Common myeloid progenitor, CD34-positive (primary cell): ENCODE results near the gene CPLANE2.
"Not testable (repeated sequence)": the region's sequence is repeated elsewhere in the genome, so short reads cannot be mapped to it uniquely, and the experiment has no call there.

Experiments
- CTCF ChIA-PET: fragments of 350-600 bp; sonication (Branson Sonifier 250); formaldehyde crosslinking; loops from one replicate; lab custom pipeline; 2021; ENCODE audit warnings: antibody characterized with exemption; lab: Charles Lee
- POLR2A ChIA-PET: fragments of 350-600 bp; sonication (Branson Sonifier 250); formaldehyde crosslinking; loops from one replicate; lab custom pipeline; 2021; ENCODE audit warnings: antibody characterized with exemption; lab: Charles Lee
- DNase-seq, 3 donors: peaks; one replicate each; pipeline versions ENCODE4 v3.0.0 to v3.0.0-alpha.2; 2013
- H3K27ac ChIP-seq, 2 experiments: 1 replicate in 1 of 2; 2 replicates in 1 of 2; pipeline ENCODE4 v1.7.0; 2013; ENCODE audit warnings: inconsistent platforms in 2 of 2, low read length in 2 of 2, mild to moderate bottlenecking in 2 of 2, low read depth in 1 of 2, moderate library complexity in 1 of 2; ENCODE audit not compliant: severe bottlenecking in 2 of 2, insufficient read depth in 1 of 2, poor library complexity in 1 of 2
- H3K27me3 ChIP-seq, 5 experiments: replicated peaks in 2 of 5; 1 replicate in 3 of 5; 2 replicates in 2 of 5; pipeline versions ENCODE4 v1.6.1 to v1.7.0; 2013; ENCODE audit warnings: low read length in 4 of 5, mild to moderate bottlenecking in 2 of 5, moderate library complexity in 2 of 5, inconsistent platforms in 1 of 5; ENCODE audit not compliant: insufficient read depth in 5 of 5, control insufficient read depth in 4 of 5
- H3K36me3 ChIP-seq, 4 experiments: 1 replicate in 2 of 4; 2 replicates in 2 of 4; pipeline versions ENCODE4 v1.6.1 to v1.7.0; 2013; ENCODE audit warnings: low read length in 3 of 4, control low read depth in 1 of 4, mild to moderate bottlenecking in 1 of 4; ENCODE audit not compliant: control insufficient read depth in 4 of 4, insufficient read depth in 4 of 4
- H3K4me1 ChIP-seq, 4 experiments: 1 replicate in 3 of 4; 2 replicates in 1 of 4; pipeline versions ENCODE4 v1.6.1 to v1.7.1; 2013; ENCODE audit warnings: low read length in 3 of 4, mild to moderate bottlenecking in 3 of 4, control low read depth in 1 of 4, inconsistent platforms in 1 of 4, moderate library complexity in 1 of 4; ENCODE audit not compliant: control insufficient read depth in 4 of 4, insufficient read depth in 4 of 4; ENCODE audit errors: control extremely low read depth in 1 of 4
- H3K4me3 ChIP-seq, 7 experiments: 1 replicate in 4 of 7; 2 replicates in 3 of 7; pipeline versions ENCODE4 v1.5.1 to v1.7.0; 2013; ENCODE audit warnings: mild to moderate bottlenecking in 7 of 7, low read length in 6 of 7, moderate library complexity in 6 of 7, inconsistent platforms in 2 of 7, low read depth in 2 of 7, control low read depth in 1 of 7; ENCODE audit not compliant: insufficient read depth in 4 of 7, control insufficient read depth in 1 of 7; ENCODE audit errors: extremely low read depth in 1 of 7
- H3K9me3 ChIP-seq, 5 experiments: 1 replicate in 4 of 5; 2 replicates in 1 of 5; pipeline versions ENCODE4 v1.6.1 to v1.7.1; 2013; ENCODE audit warnings: low read length in 4 of 5, mild to moderate bottlenecking in 2 of 5, inconsistent platforms in 1 of 5, low read depth in 1 of 5, moderate library complexity in 1 of 5; ENCODE audit not compliant: control insufficient read depth in 4 of 5, insufficient read depth in 2 of 5; ENCODE audit errors: control extremely low read depth in 1 of 5
- WGBS: methylation state at CpG from one replicate; pipeline ENCODE4 v1.1.5; 2013; ENCODE audit not compliant: insufficient coverage; 5-methylcytosine and 5-hydroxymethylcytosine counted together

The CPLANE2 gene

GRCh38 chr1:16224472-16224871 is 12.5 kb downstream of the CPLANE2 start:
- POLR2A ChIA-PET = no interaction called here
- Histone ChIP-seq H3K4me3 (no peak overlapping the region), H3K27me3 (peaks cover 0 to 35% (median 31%) of the 10 kb centered on the region in 5 experiments), H3K36me3 (peaks cover 0 to 8% (median 0%) of the 10 kb centered on the region in 4 experiments), H3K27ac (no peak overlapping the region), H3K9me3 (peaks cover 0 to 19% (median 10%) of the 10 kb centered on the region in 5 experiments), H3K4me1 (peaks cover 0 to 10% (median 7%) of the 10 kb centered on the region in 4 experiments)
- WGBS = 91% methylated on average over 3 of the region's 3 CpGs
- CTCF ChIA-PET = interaction anchor here (0.7 to 2.5 kb wide), 4 partner anchors 10 to 63 kb away, joined by 3 to 8 read pairs (median 4); partner anchors contain the start of gene CPLANE2
- DNase-seq = no peak

DNA sequence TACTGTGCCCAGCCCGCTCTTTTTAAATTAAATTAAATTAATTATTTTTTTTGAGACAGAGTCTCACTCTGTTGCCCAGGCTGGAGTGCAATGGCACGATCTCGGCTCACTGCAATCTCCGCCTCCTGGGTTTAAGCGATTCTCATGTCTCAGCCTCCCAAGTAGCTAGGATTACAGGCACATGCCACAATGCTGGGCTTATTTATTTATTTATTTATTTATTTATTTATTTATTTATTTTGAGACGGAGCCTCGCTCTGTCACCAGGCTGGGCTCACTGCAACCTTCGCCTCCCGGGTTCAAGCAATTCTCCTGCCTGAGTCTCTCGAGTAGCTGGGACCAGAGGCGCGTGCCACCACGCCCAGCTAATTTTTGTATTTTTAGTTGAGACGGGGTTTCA is 14.3 kb downstream of the CPLANE2 start:
- Histone ChIP-seq H3K9me3 (peaks cover 0 to 17% (median 10%) of the 10 kb centered on the region in 5 experiments), H3K27me3 (peaks cover 0 to 24% (median 21%) of the 10 kb centered on the region in 5 experiments)
- POLR2A ChIA-PET = interaction anchor here (0.7 kb wide), 1 partner anchor 391 kb away, joined by 3 read pairs; no protein-coding TSS in a partner anchor
- H3K4me3 ChIP-seq, DNase-seq, H3K4me1 ChIP-seq, H3K36me3 ChIP-seq, H3K27ac ChIP-seq: not testable (repeated sequence)
- CTCF ChIA-PET = interaction anchor here (1.3 to 2.5 kb wide), 3 partner anchors 14 to 21 kb away, joined by 4 to 8 read pairs (median 8); partner anchors contain the start of gene CPLANE2
- WGBS = 91% methylated on average over 8 of the region's 14 CpGs

- DNase-seq = no peak
- Histone ChIP-seq H3K27me3 (peaks cover 0 to 14% (median 9%) of the 10 kb centered on the region in 5 experiments), H3K4me1 (peaks cover 6 to 13% (median 6%) of the 10 kb centered on the region in 4 experiments), H3K4me3 (no peak overlapping the region), H3K36me3 (peaks cover 0 to 6% (median 0%) of the 10 kb centered on the region in 4 experiments), H3K9me3 (peaks cover 0 to 9% (median 6%) of the 10 kb centered on the region in 5 experiments), H3K27ac (no peak overlapping the region)
- WGBS = 100% methylated on average over 1 of the region's 1 CpG
- POLR2A ChIA-PET = no interaction called here
- CTCF ChIA-PET = interaction anchor here (1.0 to 2.1 kb wide), 3 partner anchors 15 to 23 kb away, joined by 3 to 8 read pairs (median 4); no protein-coding TSS in a partner anchor
These were observed 15.5 kb downstream of the CPLANE2 start for GRCh38 chr1:16221499-16221898.

DNA sequence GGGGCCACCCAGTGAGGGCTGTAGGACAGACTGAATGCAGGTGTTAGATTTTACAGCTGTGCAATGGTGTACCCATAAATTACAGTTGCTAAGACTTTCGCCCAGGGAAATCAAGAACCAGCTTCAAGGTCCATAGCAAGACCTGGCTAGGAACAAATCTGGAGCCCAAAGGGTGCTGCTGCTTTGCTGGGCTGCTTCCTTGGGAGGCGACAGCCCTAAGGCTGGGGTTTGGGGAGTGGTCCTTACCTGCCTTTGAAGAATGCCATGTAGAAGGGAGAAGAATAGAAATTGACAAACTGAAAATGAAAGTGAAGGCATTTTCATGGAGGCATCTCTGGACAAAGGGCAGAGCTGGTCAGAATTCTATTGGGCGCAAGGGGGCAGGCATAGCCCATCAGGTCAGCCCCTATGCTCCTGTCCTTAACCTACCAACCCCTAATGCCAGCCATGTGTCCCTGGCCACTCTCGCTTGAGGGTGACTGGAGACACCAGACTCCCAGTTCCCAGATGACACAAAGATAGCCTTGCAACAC is 16.9 kb downstream of the CPLANE2 start:
- Histone ChIP-seq H3K27ac (no peak overlapping the region), H3K9me3 (no peaks in the 10 kb centered on the region), H3K36me3 (no peaks in the 10 kb centered on the region), H3K27me3 (peaks cover 0 to 9% (median 0%) of the 10 kb centered on the region in 5 experiments), H3K4me3 (no peak overlapping the region), H3K4me1 (peaks cover 6 to 20% (median 14%) of the 10 kb centered on the region in 4 experiments)
- ChIA-PET CTCF (interaction anchor here (0.9 to 1.4 kb wide), 3 partner anchors 14 to 19 kb away, joined by 3 to 6 read pairs (median 3); no protein-coding TSS in a partner anchor), POLR2A (interaction anchor here (0.6 kb wide), 1 partner anchor 46 kb away, joined by 6 read pairs; no protein-coding TSS in a partner anchor)
- no peak for DNase-seq
- WGBS = 84% methylated on average over 2 of the region's 4 CpGs

GRCh38 chr1:16218674-16219071 is 18.3 kb downstream of the CPLANE2 start:
- H3K9me3 ChIP-seq = no peaks in the 10 kb centered on the region
- POLR2A ChIA-PET = no interaction called here
- H3K4me3 ChIP-seq = no peak overlapping the region
- 86% methylated on average over 1 of the region's 6 CpGs for WGBS
- H3K36me3 ChIP-seq = no peaks in the 10 kb centered on the region
- peaks cover 6 to 20% (median 14%) of the 10 kb centered on the region in 4 experiments for H3K4me1 ChIP-seq
- peaks cover 0 to 9% (median 0%) of the 10 kb centered on the region in 5 experiments for H3K27me3 ChIP-seq
- DNase-seq = no peak
- CTCF ChIA-PET = interaction anchor here (1.3 to 3.6 kb wide), 4 partner anchors 13 to 137 kb away, joined by 5 to 17 read pairs (median 6); no protein-coding TSS in a partner anchor
- H3K27ac ChIP-seq = no peak overlapping the region

DNA sequence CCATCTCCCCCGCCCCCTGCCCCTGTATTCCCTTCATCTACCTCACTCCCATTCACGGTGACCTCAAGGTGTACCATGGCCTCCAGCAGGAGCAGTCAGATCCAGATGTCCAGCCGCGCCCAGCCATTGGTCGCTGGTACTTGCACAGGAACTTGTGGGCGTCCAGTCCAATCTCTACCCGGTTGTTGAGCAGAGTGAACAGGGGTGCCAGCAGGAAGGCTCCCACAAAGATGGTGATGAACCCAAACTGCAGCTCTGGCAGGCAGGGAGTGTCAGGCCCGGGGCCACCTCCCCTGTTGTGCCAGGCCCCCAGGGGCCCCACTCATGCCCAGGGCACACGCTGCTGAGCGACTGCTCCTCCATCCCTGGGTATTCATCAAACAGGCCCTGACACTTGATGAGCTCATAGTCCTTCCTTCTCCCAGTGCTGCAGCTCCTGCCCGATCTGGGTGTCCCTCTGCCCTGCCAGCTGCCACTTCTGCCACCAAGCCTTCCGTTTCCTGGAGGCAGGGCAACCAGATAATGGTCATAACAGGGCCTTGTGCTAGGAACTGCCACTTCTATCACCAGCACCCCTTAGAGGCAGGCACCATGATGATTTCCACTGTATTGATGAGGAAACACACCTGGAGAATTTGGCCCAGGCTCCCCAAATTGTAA is 18.8 kb downstream of the CPLANE2 start:
- ChIA-PET POLR2A (interaction anchor here (1.6 kb wide), 1 partner anchor 11 kb away, joined by 6 read pairs; no protein-coding TSS in a partner anchor), CTCF (interaction anchor here (0.8 to 3.6 kb wide), 7 partner anchors 13 to 137 kb away, joined by 3 to 17 read pairs (median 5); partner anchors contain the start of gene FBXO42)
- H3K4me3 ChIP-seq = peak overlapping the region in 2 of 7 experiments; percentile 59 to 71
- H3K27me3 ChIP-seq = peaks cover 0 to 9% (median 0%) of the 10 kb centered on the region in 5 experiments
- H3K36me3 ChIP-seq = no peaks in the 10 kb centered on the region
- peaks cover 6 to 20% (median 14%) of the 10 kb centered on the region in 4 experiments for H3K4me1 ChIP-seq
- no peaks in the 10 kb centered on the region for H3K9me3 ChIP-seq
- H3K27ac ChIP-seq = no peak overlapping the region
- DNase-seq = peak in 2 of 3 donors; percentile 19 to 31
- 94% methylated on average over 5 of the region's 12 CpGs for WGBS
